Peyer's patch (tissue), 4 donors: ENCODE measurements around the gene STIMATE.

Experiments used
- CTCF ChIP-seq, 6 experiments: fragments of 450-650 bp in 4 of 6; fragments of 200-600 bp in 2 of 6; sonication (generic) in 1 of 6; IDR thresholded peaks; one replicate each; pipeline ENCODE4 v1.5.1; 2017 to 2019; ENCODE audit warnings: antibody characterized with exemption in 6 of 6, mild to moderate bottlenecking in 3 of 6, moderate library complexity in 1 of 6
- POLR2A ChIP-seq, 2 donors: fragments of 450-650 bp; IDR thresholded peaks; one replicate each; pipeline ENCODE4 v1.5.1; 2017; ENCODE audit warnings: antibody characterized with exemption in 2 of 2, mild to moderate bottlenecking in 2 of 2, moderate library complexity in 2 of 2

- TF ChIP-seq CTCF (IDR thresholded peaks at IDR 0.05) (no peak), POLR2A (IDR thresholded peaks at IDR 0.05) (no peak)
Observed at GRCh38 chr3:52880047-52880446, 17.3 kb downstream of the STIMATE start.
